NCI-H748 (cell line): ENCODE measurements around the gene DYNC1H1.

Experiments used
- DNase-seq: peaks from one replicate; lab custom pipeline; 2025; ENCODE audit not compliant: unreplicated experiment; lab: John Stamatoyannopoulos, UW

DYNC1H1 gene

GRCh38 chr14:101988377-101988776 lies 24.0 kb downstream of the DYNC1H1 start:
- no peak for DNase-seq

- no peak for DNase-seq
These were observed 27.0 kb downstream of the DYNC1H1 start for GRCh38 chr14:101991352-101991751.

DNA sequence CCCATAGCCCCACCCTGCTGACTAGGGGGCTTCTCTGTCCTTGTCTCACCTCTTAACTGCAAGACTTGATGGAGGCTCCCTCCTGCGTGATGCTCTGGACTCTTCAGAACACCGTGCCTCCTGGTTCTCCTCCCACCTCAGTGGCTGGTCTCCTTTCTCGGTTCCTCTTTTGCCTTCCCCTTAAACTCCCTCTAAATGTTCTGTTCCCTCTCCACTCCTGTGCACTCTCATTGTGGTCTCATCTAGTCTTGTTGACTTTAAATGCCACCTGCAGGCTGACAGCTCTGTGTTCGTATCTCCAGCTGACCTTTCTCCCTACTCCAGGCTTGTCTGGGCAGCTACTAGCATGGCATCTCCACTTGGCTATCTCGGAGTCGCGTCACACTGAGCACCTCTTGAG lies 28.3 kb downstream of the DYNC1H1 start:
- DNase-seq: no peak

DNA sequence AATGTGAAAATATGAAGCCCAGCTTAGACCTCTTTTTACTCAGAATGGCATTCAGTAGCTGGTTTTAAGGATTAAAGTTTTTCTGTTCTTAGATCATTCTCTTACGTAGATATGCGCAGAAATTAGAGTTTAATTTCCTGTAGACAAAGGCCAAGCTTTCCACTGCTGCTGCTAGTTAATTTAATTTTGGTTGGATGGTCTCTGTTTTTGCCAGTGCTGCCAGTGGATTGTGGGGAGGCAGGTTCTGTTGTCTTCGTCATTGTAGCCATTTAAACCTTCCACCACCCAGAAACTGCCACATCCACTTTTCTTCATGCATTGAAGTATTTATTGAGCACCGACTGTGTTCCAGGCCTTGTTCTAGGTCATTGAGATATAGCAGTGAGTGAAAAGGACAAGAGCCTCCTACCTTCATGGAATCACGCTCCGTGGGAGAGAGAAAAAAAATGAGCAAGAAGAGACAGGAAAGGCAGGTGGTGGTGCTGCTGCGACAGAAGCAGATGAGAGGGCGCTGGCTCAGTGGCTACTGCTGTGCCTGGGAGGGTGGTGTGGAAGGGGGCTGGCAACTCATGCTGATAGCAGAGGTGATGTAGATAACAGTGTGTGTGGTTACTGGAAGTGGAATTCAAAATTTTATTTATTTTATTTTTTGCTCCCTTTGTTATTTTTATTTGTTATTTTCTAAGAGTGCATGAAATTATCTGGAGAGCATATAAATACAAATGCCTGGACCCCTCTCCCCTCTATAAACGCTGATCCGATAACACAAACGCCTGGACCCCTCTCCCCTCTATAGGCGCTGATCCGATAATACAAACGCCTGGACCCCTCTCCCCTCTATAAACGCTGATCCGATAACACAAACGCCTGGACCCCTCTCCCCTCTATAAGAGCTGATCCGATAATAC lies 33.3 kb downstream of the DYNC1H1 start:
- no peak for DNase-seq

- peak; percentile 43 for DNase-seq
These were observed 36.5 kb downstream of the DYNC1H1 start for GRCh38 chr14:102000902-102001301.

DNA sequence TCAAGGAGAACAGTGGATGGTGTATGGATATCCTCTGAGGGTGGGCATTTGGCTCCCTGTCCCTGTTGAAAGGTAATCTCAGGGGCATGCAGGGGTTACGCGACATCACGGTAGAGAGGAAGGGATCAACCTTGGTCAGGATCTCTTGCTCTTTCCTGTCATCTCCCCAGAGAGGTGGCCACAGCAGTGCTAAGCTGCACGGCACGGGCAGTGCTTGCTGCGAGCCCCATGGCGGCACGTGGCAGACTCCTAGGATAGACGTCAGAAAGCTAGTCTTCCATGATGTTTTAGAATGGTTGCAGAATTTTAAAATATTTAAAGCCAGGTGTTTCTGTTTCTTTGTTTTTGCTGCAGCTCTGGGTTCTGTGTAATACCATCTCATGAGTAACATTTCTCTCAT lies 41.0 kb downstream of the DYNC1H1 start:
- DNase-seq: no peak

- no peak for DNase-seq
These were observed 43.6 kb downstream of the DYNC1H1 start for GRCh38 chr14:102007916-102008418.

DNA sequence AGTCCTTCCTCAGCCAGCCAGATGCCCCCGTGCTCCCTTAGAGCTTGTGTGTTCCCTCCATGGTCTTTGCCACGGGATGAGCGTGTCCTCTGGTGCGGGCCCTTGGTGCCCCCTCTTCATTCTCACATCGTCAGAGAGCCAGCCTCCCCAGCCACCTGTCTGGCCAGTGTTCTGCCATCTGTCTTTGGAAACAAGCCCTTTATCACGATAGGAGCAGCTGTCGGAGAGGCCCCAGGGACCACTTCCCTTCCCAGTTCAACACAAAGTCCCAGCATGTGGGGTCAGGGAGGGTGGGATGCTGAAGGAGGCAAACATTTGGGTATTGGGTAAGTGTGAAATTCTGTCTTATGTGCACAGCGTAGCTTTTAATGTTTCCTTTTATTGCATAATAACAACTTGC lies 44.5 kb downstream of the DYNC1H1 start:
- DNase-seq: no peak

- DNase-seq: no peak
These were observed 47.3 kb downstream of the DYNC1H1 start for GRCh38 chr14:102011631-102012030.

GRCh38 chr14:102012336-102012735 lies 48.0 kb downstream of the DYNC1H1 start:
- no peak for DNase-seq

GRCh38 chr14:102013669-102014200 lies 49.4 kb downstream of the DYNC1H1 start:
- DNase-seq: no peak

- no peak for DNase-seq
These were observed 50.8 kb downstream of the DYNC1H1 start for GRCh38 chr14:102015045-102015685.

GRCh38 chr14:102015771-102016170 lies 51.4 kb downstream of the DYNC1H1 start:
- DNase-seq: no peak

DNA sequence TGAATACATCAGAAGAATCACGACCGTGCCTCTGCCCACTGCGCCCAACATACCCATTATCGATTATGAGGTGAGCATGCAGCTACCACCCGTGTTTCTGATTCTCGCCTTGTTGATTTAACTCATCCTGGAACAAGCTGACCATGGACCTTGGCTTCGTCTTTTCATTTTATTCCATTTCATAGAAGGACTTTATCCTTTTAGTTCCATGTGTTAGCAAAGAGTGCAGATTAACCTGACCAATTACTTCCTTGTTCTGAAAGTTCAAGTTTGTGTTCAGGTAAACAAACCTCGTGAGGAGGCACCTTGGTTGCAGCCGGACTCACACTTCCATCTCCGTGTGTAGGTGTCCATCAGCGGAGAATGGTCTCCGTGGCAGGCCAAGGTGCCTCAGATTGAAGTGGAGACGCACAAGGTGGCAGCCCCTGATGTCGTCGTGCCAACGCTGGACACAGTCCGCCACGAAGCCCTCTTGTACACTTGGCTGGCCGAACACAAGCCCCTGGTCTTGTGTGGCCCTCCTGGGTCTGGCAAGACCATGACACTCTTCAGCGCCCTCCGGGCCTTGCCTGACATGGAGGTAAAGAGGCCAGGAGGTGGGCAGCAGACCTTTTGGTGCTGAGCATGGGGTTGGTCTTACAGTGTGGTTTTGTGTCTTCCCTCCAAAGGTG lies 52.2 kb downstream of the DYNC1H1 start:
- no peak for DNase-seq

- no peak for DNase-seq
These were observed 53.9 kb downstream of the DYNC1H1 start for GRCh38 chr14:102018251-102018650.

DNA sequence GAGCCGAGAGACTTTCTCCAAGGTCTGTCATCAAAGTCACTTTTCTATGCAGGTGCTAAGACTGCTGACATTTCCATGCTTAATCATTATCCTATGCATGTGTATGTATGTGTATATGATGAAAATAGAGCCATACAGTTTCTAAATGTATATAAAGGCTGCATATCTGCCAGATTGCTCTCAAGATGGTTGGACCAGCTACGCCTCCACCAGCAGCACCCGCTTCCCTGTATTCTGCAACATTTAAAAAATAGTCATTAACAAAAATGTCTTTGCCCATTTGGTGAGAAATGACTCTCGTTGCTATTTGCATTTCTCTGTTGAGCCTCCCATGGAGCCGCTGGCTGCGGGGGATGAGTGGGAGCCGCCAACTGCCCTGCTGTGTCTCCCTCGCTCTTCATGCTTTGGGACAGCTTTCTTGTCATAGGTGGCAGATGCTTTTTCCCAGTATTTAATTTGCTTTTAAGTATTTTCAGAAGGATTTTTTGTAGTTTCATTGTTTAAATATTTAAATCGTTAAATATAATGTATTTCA lies 54.7 kb downstream of the DYNC1H1 start:
- DNase-seq: no peak

DNA sequence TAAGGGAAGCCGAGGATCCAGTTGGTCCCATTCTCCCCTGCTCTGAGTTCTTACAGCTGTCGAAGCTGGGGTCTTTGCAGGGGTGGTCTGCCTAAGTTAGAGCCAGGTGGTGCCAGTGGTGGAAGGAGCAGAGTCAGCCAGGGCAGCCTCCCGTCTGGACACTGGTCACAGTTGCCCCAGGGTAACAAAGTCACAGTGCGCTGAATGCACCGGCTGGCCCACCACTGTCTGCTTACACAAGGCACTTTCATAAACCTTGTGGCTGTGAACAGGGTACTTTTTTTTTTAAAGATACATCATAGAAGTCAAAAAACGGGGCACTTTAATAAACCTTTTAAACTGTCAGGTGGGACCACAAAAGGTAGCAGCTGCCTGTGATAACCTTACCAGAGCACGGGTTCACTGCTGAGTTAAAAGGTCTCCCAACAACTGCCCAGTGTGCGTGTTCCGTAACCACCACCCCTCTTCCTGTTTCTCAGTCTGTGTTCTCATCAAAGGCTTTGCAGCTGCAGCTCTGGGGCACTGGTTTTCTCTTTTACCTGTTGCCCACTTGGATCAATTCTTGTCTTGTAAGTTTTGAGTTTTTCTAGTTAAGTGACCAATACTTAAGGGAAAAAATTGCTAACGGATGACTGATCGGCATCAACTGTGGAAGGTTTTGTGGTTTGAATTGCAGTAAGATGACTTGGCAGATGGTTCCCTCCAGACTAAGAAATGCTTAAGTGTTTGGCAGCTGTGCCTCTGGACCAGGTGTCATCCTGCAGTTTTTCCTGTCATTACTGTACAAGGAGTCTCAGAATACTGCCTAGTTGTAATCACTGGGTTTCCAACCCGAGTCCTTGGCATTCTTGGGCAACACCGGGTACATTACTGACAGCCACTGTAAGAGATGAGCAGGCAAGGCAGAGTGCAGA lies 55.9 kb downstream of the DYNC1H1 start:
- no peak for DNase-seq

DNA sequence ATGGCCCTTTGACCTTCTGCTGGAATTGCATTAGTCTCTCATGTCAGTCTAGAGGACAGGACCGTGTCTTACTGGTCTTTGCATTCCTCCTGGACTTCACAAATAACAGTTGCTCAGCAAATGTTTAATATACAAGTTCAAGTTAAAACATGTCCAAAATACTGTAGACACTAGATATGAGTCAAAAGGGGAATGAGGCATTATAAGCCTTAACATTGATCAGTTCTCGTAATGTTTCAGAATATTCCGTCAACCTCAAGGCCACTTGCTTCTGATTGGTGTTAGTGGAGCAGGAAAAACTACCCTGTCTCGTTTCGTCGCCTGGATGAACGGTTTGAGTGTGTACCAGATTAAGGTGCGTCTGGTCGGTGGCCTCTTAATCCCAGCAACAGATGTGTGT lies 62.6 kb downstream of the DYNC1H1 start:
- DNase-seq: no peak

- no peak for DNase-seq
These were observed 63.6 kb downstream of the DYNC1H1 start for GRCh38 chr14:102027951-102028350.

GRCh38 chr14:102028733-102029132 lies 64.4 kb downstream of the DYNC1H1 start:
- DNase-seq: no peak
